ENCODE data around the gene RNF146.

Gene RNF146

DNA sequence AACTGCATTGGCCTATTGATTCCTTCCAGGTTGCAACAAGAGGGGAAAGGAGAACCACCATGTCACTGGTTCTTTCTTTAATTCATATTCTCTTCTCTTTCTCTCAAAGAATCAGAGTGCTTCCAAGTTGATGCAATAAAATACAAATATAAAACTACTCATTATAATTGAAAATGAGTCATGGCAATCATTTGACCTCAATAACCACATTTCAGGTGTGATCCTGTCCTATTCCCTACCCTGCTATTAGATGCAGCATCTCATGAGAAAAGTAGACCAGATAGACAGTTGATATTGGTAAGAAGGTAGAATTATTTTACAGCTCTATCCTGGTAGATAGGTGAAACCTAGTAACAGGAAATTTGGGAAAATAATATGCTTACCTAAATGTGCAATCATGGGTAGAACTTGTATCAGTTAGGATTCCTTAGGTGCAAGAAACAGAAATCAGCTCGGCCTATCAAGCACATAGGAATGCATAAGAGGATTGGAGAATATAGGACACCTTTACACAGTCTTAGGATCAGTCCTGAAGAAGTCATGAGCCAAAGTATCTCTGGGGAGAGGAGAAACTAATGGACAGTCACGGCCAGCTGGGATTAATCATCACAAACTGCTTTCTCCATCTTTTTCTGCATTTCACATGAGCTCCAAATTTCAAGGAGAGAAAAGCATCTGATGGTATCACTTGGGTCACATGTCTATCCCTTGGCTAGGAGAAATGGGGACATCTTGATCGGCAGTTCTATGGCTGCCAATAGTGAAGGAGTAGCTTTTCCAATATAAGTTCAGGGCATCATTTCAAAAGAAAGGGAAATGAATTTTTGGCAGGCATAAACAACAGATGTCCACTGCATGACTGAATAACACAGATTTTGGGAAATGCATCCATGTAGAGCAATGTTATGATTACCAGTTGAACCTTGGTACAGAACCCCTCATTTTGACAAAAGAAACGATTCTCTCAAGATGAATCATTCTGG is 19.3 kb upstream of the RNF146 start:
- DNase-seq (ENCODE audit: low read depth): no peak
- TF ChIP-seq, protein P1, sequence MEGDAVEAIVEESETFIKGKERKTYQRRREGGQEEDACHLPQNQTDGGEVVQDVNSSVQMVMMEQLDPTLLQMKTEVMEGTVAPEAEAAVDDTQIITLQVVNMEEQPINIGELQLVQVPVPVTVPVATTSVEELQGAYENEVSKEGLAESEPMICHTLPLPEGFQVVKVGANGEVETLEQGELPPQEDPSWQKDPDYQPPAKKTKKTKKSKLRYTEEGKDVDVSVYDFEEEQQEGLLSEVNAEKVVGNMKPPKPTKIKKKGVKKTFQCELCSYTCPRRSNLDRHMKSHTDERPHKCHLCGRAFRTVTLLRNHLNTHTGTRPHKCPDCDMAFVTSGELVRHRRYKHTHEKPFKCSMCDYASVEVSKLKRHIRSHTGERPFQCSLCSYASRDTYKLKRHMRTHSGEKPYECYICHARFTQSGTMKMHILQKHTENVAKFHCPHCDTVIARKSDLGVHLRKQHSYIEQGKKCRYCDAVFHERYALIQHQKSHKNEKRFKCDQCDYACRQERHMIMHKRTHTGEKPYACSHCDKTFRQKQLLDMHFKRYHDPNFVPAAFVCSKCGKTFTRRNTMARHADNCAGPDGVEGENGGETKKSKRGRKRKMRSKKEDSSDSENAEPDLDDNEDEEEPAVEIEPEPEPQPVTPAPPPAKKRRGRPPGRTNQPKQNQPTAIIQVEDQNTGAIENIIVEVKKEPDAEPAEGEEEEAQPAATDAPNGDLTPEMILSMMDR (IDR thresholded peaks at IDR 0.05; ENCODE audit: control insufficient read depth, extremely low read depth, insufficient read depth): no peak
- H3K4me3 ChIP-seq (ENCODE audit: low read depth, low read length): no peak overlapping the region

DNA sequence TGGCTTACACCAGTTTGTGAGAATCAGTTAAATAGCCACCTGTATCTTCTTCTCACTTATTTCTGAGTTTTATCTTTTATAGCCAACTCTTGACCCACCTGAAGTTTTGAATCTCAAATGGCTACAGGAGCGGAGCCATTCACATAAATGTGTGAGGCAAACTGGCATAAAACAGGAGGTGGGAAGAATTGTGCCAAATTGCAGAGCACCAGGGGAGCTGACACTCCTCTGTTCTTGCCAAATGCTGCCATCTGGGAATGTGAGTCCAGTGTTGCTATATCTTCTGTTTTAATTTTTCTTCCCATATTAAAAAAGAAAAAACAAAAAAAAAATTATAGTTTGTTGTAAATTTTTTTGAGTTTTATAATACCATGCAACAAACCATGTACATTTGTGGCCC is 17.0 kb upstream of the RNF146 start:
- no peak overlapping the region for H3K4me3 ChIP-seq (ENCODE audit: low read depth, low read length)
- TF ChIP-seq, protein P1 (IDR thresholded peaks at IDR 0.05; ENCODE audit: control insufficient read depth, extremely low read depth, insufficient read depth): no peak
- DNase-seq (ENCODE audit: low read depth): no peak

DNA sequence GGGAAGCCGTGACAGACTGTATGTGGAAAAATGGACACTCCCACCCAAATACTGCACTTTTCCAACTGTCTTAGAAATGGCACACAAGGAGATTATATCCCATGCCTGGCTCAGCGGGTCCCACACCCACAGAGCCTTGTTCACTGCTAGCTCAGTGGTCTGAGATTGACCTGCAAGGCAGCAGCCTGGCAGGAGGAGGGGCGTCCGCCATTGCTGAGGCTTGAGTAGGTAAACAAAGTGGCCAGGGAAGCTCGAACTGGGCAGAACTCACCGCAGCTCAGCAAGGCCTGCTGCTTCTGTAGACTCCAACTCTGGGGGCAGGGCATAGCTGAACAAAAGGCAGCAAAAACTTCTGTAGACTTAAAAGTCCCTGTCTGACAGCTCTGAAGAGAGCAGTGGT is 11.4 kb upstream of the RNF146 start:
- DNase-seq (ENCODE audit: low read depth): no peak
- no peak overlapping the region for H3K4me3 ChIP-seq (ENCODE audit: low read depth, low read length)
- TF ChIP-seq, protein P1 (IDR thresholded peaks at IDR 0.05; ENCODE audit: control insufficient read depth, extremely low read depth, insufficient read depth): no peak

DNA sequence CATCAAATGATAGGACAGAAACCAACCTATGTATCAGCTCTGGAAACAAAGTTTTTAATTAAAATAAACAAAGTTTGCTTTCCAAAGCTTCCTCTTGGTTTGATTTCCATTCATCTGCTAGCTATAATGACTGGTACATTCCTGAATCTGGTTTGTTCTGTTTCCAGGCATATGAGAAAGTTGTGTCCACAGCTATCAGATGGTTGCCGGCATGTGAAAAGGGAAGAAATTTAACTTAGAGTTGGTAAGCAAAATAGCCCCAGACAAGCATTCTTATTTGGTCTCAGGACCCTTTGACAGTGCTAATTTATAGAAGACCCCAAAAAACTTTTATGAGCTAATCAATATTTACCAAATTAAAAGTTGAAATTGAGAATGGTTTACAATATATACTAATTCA is 3.8 kb upstream of the RNF146 start:
- H3K4me3 ChIP-seq (ENCODE audit: low read depth, low read length): no peak overlapping the region
- no peak for DNase-seq (ENCODE audit: low read depth)
- TF ChIP-seq, protein P1 (IDR thresholded peaks at IDR 0.05; ENCODE audit: control insufficient read depth, extremely low read depth, insufficient read depth): no peak

DNA sequence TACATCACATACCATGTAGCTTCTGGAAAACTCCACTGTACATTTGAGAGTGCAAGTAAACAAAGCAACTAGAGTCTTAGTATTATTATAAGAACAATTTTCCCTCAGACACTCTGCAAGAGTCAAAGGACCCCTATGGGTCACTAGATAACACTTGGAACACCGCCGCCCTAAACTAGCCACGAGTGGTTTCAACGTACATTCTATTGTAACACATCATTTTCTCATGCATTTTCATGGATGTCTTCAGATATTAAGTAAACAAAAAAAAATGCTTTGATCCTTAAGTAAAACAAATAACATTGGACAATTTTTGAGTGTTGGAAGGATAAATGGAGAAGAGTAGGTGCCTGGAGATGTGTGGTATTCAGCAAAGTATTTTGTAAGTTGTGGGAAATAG is 3.2 kb upstream of the RNF146 start:
- no peak for DNase-seq (ENCODE audit: low read depth)
- TF ChIP-seq, protein P1 (IDR thresholded peaks at IDR 0.05; ENCODE audit: control insufficient read depth, extremely low read depth, insufficient read depth): no peak

DNA sequence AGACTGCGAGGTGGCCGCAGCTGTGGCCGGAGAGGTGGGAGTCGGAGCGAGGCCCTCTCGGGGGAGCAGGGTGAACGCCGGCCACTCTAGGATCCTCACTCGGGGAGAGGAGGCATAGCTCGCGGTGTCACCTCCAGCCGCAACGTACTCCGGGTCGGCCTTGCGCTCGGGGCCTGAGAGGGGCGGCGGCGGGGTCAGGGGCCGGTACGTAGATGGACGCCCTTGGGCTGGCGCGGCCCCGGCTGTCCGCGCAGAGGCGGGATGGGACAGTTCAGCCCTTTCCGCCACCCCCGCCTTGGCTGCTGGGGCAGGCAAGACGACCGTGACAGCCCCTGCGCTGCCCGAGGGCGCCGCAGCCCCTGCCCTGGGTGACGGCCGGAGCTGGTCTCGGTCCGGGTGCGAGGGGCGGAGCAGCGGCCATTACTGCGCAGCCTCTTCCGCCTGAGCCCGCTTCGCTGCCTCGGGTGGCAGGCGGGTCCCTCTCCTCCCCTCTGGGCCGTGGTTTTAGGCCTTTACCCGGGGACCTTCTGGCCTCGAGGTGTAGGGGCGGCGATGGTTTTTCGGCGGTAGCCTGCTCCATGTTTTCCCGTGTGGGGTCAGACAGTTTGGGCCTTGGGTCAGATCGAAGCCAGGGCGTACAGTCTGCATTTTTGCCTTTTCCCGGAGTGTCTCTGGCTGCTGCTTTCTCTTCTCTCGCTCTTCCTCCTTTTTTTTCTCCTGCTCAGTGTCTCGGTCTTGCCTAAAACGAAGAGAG is 405 bp downstream of the RNF146 start:
- no peak for DNase-seq (ENCODE audit: low read depth)
- TF ChIP-seq, protein P1 (IDR thresholded peaks at IDR 0.05; ENCODE audit: control insufficient read depth, extremely low read depth, insufficient read depth): no peak
- H3K4me3 ChIP-seq (ENCODE audit: low read depth, low read length): peak overlapping the region; percentile 86

More for the DNA sequence above, 3.2 kb upstream of the RNF146 start:
- H3K4me3 ChIP-seq (ENCODE audit: low read depth, low read length): no peak overlapping the region

Measured in LNCaP clone FGC (cell line).